Heart left ventricle (tissue), 16 donors: ENCODE data around the gene HTRA3. TPM values are rescaled to one million over a fixed set of nuclear protein-coding genes. Genes with fewer than 3 reads are reported as not detected.

Experiments used
- ATAC-seq, 4 donors: fragments of 200-7000 bp; cut with Tn5 transposase; one replicate each; pipeline ENCODE4 v1.9.1; 2020 to 2022; ENCODE audit warnings: moderate library complexity in 4 of 4, mild to moderate bottlenecking in 3 of 4, moderate number of reproducible peaks in 1 of 4
- DNase-seq, 5 donors: peaks; one replicate each; pipeline ENCODE4 v3.0.0-alpha.2; 2020
- H3K27ac ChIP-seq, 12 donors: fragments of 200-600 bp; sonication (generic) in 4 of 12; one replicate each; pipeline versions ENCODE4 v1.5.0 to v1.8.0; 2016 to 2022; ENCODE audit warnings: mild to moderate bottlenecking in 2 of 12
- H3K27me3 ChIP-seq, 9 donors: fragments of 200-600 bp; sonication (generic) in 2 of 9; one replicate each; pipeline versions ENCODE4 v1.5.1 to v1.8.0; 2016 to 2022; ENCODE audit warnings: mild to moderate bottlenecking in 3 of 9
- H3K36me3 ChIP-seq, 9 donors: fragments of 200-600 bp; sonication (generic) in 2 of 9; one replicate each; pipeline versions ENCODE4 v1.5.0 to v1.8.0; 2018 to 2022; ENCODE audit warnings: mild to moderate bottlenecking in 2 of 9
- H3K4me1 ChIP-seq, 12 donors: fragments of 200-600 bp; sonication (generic) in 4 of 12; one replicate each; pipeline versions ENCODE4 v1.5.0 to v1.8.0; 2016 to 2022; ENCODE audit warnings: mild to moderate bottlenecking in 3 of 12
- H3K4me3 ChIP-seq, 12 donors: fragments of 200-600 bp; sonication (generic) in 4 of 12; one replicate each; pipeline versions ENCODE4 v1.5.0 to v1.8.0; 2017 to 2022; ENCODE audit warnings: mild to moderate bottlenecking in 9 of 12, moderate library complexity in 4 of 12
- H3K9me3 ChIP-seq, 12 donors: fragments of 200-600 bp; sonication (generic) in 4 of 12; one replicate each; pipeline versions ENCODE4 v1.5.0 to v1.8.0; 2016 to 2022; ENCODE audit warnings: mild to moderate bottlenecking in 1 of 12
- CTCF ChIP-seq, 12 donors: fragments of 200-600 bp; sonication (generic) in 4 of 12; IDR thresholded peaks; one replicate each; pipeline versions ENCODE4 v1.5.0 to v1.8.0; 2018 to 2022; ENCODE audit warnings: antibody characterized with exemption in 12 of 12, mild to moderate bottlenecking in 5 of 12
- POLR2A ChIP-seq, 2 donors: fragments of 450-650 bp; IDR thresholded peaks; one replicate each; pipeline ENCODE4 v1.6.1; 2017; ENCODE audit warnings: antibody characterized with exemption in 2 of 2, mild to moderate bottlenecking in 2 of 2, moderate library complexity in 2 of 2
- WGBS, 4 donors: extraction: QIAGEN DNeasy Blood & Tissue Kit in 2 of 4; methylation state at CpG; one replicate each; pipeline versions ENCODE4 v1.1.5 to v1.1.7; 2013 to 2018; 5-methylcytosine and 5-hydroxymethylcytosine counted together
- intact Hi-C, 10 donors: fragments of 100-400 bp; cut with DNase I; formaldehyde crosslinking; loops; one replicate each; pipeline versions ENCODE4 v1.11.1 to v1.14.2; 2022
- long read RNA-seq, 3 donors: library from polyadenylated mRNA; unstranded; transcript quantifications; one replicate each; pipeline ENCODE4 v2.0.0, GENCODE V29; 2020 to 2021
- polyA plus RNA-seq, 2 donors: library from polyadenylated mRNA; stranded (reverse); fragments of 200-250 nt; gene quantifications; one replicate each; pipeline ENCODE4 v1.2.3, GENCODE V29; 2013
- total RNA-seq, 9 donors: library from RNA; depleted of rRNA in 2 of 9; stranded (reverse); fragments of >200 nt in 2 of 9; fragmentation: NEBNext Ultra II Directional in 3 of 9; extraction: Animal tissue kit (Norgen Biotek cat#: 25700) in 3 of 9; gene quantifications; one replicate each; pipeline versions ENCODE4 v1.1.0 to v1.2.4, GENCODE V29; 2016 to 2023
- donor health status: ischemic (EF 13 %, LVEDD 7.1; RV severe dilation, severe dysfunction).
- donor health status: healthy with polysubstance abuse.
- donor health status: DM: no; HTN: yes; CAD: no.
- donor health status: DM: no; HTN: no; CAD: no.
- donor health status: ischemic (EF 25% LVEDD 6.9; RV normal size, moderate dysfunction).
- donor health status: ischemic (EF 25% LVEDD 5.7; RV mildly dilated, moderate dysfunction).
- donor health status: healthy.
- donor health status: DM: yes; HTN: yes; CAD: no.
- donor health status: ischemic (EF 35%, LVEDD 5.7; RV mildly dilated, moderate dysfunction).
- donor health status: nonischemic (EF 11% LVEDD 7.7; RV severe dilation, severe dysfunction).
- donor health status: DM: yes; HTN: yes; CAD: no.
- donor health status: PGD.
- donor health status: ischemic (EF 29% LVEDD 5.4; RV normal size, mild dysfunction).
- donor health status: nonischemic (EF 23%, LVEDD 6.1; RV moderate dilation, normal function).

HTRA3 gene
- 10 to 100 TPM; 26.8 to 84.6 (median 55.0) TPM for total RNA-seq
- polyA plus RNA-seq: 10 to 100 TPM; 28.9 to 50.1 TPM
- long read RNA-seq, donor 1, transcript HTRA3-202 (7 exons, 2,023 nt): minor isoform, 42 of 278 reads
- long read RNA-seq, donor 1, transcript HTRA3-201 (9 exons, 2,541 nt): major isoform, 152 of 278 reads
- long read RNA-seq, donor 1, partial matches to known transcripts: 69 of 278 reads
- long read RNA-seq, donor 1, other reads (novel, unspliced or antisense): 15 of 278 reads
- long read RNA-seq, donor 2, transcript HTRA3-201 (9 exons, 2,541 nt): major isoform, 35 of 64 reads
- long read RNA-seq, donor 2, transcript HTRA3-202 (7 exons, 2,023 nt): minor isoform, 8 of 64 reads
- long read RNA-seq, donor 2, partial matches to known transcripts: 16 of 64 reads
- long read RNA-seq, donor 2, other reads (novel, unspliced or antisense): 5 of 64 reads
- long read RNA-seq, donor 3, transcript HTRA3-202 (7 exons, 2,023 nt): minor isoform, 14 of 73 reads
- long read RNA-seq, donor 3, transcript HTRA3-201 (9 exons, 2,541 nt): major isoform, 41 of 73 reads
- long read RNA-seq, donor 3, partial matches to known transcripts: 14 of 73 reads
- long read RNA-seq, donor 3, other reads (novel, unspliced or antisense): 4 of 73 reads

- DNase-seq: peak; percentile 73 to 83 (median 75)
- no peaks in the 10 kb centered on the region for H3K9me3 ChIP-seq
- peak within 1 kb of the TSS in 10 of 12 donors; percentile 60 to 84 (median 78) for H3K27ac ChIP-seq
- peak; percentile 30 to 80 (median 75) for ATAC-seq
- 0 to 2% (median 2%) methylated on average over 65 to 111 of the region's 111 CpGs for WGBS, 4 donors
- H3K27me3 ChIP-seq: no peaks in the 10 kb centered on the region
- intact Hi-C loops: loop anchor here in 4 of 10 donors (2.0 to 5.0 kb wide), 3 partner anchors 38 to 133 kb away; no protein-coding TSS in a partner anchor
- TF ChIP-seq CTCF (IDR thresholded peaks at IDR 0.05) (no peak), POLR2A (IDR thresholded peaks at IDR 0.05) (peak; percentile 56 to 96)
- H3K4me3 ChIP-seq: peak within 1 kb of the TSS; percentile 44 to 78 (median 60)
- no peaks in the 10 kb centered on the region for H3K36me3 ChIP-seq
- peaks cover 3 to 77% (median 55%) of the 10 kb centered on the region in 12 donors for H3K4me1 ChIP-seq
Measured at GRCh38 chr4:8269535-8270417, at the start of gene HTRA3. HTRA3 (plus strand) TSS chr4:8269754; CDS start chr4:8269969, 215 bp downstream.

GRCh38 chr4:8220661-8221450, 48.7 kb upstream of the HTRA3 start:
- WGBS, 4 donors: 91 to 96% (median 93%) methylated on average over 6 to 7 of the region's 7 CpGs
- ATAC-seq (no peak), DNase-seq (peak in 1 of 5 donors; percentile 20)
- Histone ChIP-seq H3K4me3 (no peak overlapping the region), H3K36me3 (peaks cover 0 to 88% (median 10%) of the 10 kb centered on the region in 9 donors), H3K4me1 (peaks cover 0 to 30% (median 0%) of the 10 kb centered on the region in 12 donors), H3K27ac (peak overlapping the region in 6 of 12 donors; percentile 11 to 87 (median 36)), H3K9me3 (peaks cover 0 to 5% (median 0%) of the 10 kb centered on the region in 12 donors), H3K27me3 (no peaks in the 10 kb centered on the region)
- TF ChIP-seq POLR2A (IDR thresholded peaks at IDR 0.05): no peak
- TF ChIP-seq CTCF (IDR thresholded peaks at IDR 0.05): no peak
- intact Hi-C loops: loop anchor here in 2 of 10 donors (10.0 kb wide), 1 partner anchor 46 kb away; no protein-coding TSS in a partner anchor

GRCh38 chr4:8221476-8221875, 48.1 kb upstream of the HTRA3 start:
- intact Hi-C loops: loop anchor here in 2 of 10 donors (10.0 kb wide), 1 partner anchor 47 kb away; no protein-coding TSS in a partner anchor
- no peak for DNase-seq
- Histone ChIP-seq H3K4me3 (no peak overlapping the region), H3K9me3 (peaks cover 0 to 5% (median 0%) of the 10 kb centered on the region in 12 donors), H3K36me3 (peaks cover 0 to 88% (median 10%) of the 10 kb centered on the region in 9 donors), H3K27ac (peak overlapping the region in 2 of 12 donors; percentile 57 to 87), H3K27me3 (no peaks in the 10 kb centered on the region), H3K4me1 (peaks cover 0 to 37% (median 0%) of the 10 kb centered on the region in 12 donors)
- peak; percentile 24 to 70 (median 54) for ATAC-seq
- WGBS, 4 donors: 52 to 65% (median 59%) methylated on average over 5 of the region's 5 CpGs
- TF ChIP-seq CTCF (IDR thresholded peaks at IDR 0.05) (no peak), POLR2A (IDR thresholded peaks at IDR 0.05) (no peak)
